IMR-90 (cell line): Measurements from ENCODE around the gene SPAG5. TPM values are rescaled to one million over a fixed set of nuclear protein-coding genes. Genes with fewer than 3 reads are reported as not detected.

Source experiments
- ATAC-seq: fragments of 200-7000 bp; cut with Tn5 transposase; 2 replicates; pipeline ENCODE4 v1.9.1; 2020; ENCODE audit warnings: low read depth, mild to moderate bottlenecking, moderate library complexity
- BruUV-seq: library from RNA; stranded (reverse); fragments of 400-500 nt; replicated peaks from 2 replicates; lab custom pipeline; 2021; lab: Mats Ljungman, UMichigan
- CTCF ChIA-PET: fragments of 300-600 bp; formaldehyde crosslinking; extraction: SDS; loops from one replicate; lab custom pipeline; 2021; ENCODE audit warnings: antibody characterized with exemption; lab: Yijun Ruan, JAX
- POLR2A ChIA-PET: fragments of 300-600 bp; sonication (Branson Sonifier 250); formaldehyde crosslinking; loops from one replicate; lab custom pipeline; 2022; ENCODE audit warnings: antibody characterized with exemption; ENCODE audit not compliant: unreplicated experiment; lab: Charles Lee
- DNase-seq: peaks from one replicate; pipeline ENCODE4 v3.0.0; 2013
- H2AFZ ChIP-seq: replicated peaks from 2 replicates; pipeline ENCODE3; 2013; ENCODE audit warnings: low read length, mild to moderate bottlenecking; ENCODE audit not compliant: poor library complexity
- H2AK5ac ChIP-seq: 2 replicates; pipeline ENCODE4 v1.6.1; 2013; ENCODE audit warnings: low read depth, low read length, inconsistent platforms
- H2AK9ac ChIP-seq: replicated peaks from 2 replicates; pipeline ENCODE3; 2013; ENCODE audit warnings: mild to moderate bottlenecking, low read depth, low read length, moderate library complexity; ENCODE audit not compliant: poor library complexity
- H2BK120ac ChIP-seq: 2 replicates; pipeline ENCODE4 v1.6.1; 2013; ENCODE audit warnings: low read depth, low read length, inconsistent platforms
- H2BK15ac ChIP-seq: 3 replicates; pipeline ENCODE4 v1.6.1; 2013; ENCODE audit warnings: low read depth, low read length, inconsistent platforms
- H2BK20ac ChIP-seq: 2 replicates; pipeline ENCODE4 v1.6.1; 2013; ENCODE audit warnings: low read depth, mild to moderate bottlenecking, inconsistent platforms, low read length, moderate library complexity
- H2BK5ac ChIP-seq: 2 replicates; pipeline ENCODE4 v1.6.1; 2013; ENCODE audit warnings: mild to moderate bottlenecking, low read depth, low read length, inconsistent platforms; ENCODE audit not compliant: poor library complexity, severe bottlenecking
- H3K14ac ChIP-seq: replicated peaks from 2 replicates; pipeline ENCODE4 v1.6.1; 2013; ENCODE audit warnings: low read depth, low read length, inconsistent platforms
- H3K18ac ChIP-seq: 2 replicates; pipeline ENCODE4 v1.6.1; 2013; ENCODE audit warnings: low read depth, low read length, control low read depth
- H3K23ac ChIP-seq: 2 replicates; pipeline ENCODE4 v1.6.1; 2013; ENCODE audit warnings: low read depth, low read length, inconsistent platforms
- H3K27ac ChIP-seq: 2 replicates; pipeline ENCODE4 v1.5.1; 2013; ENCODE audit warnings: mild to moderate bottlenecking, control low read depth, low read length; ENCODE audit not compliant: insufficient read depth
- H3K27me3 ChIP-seq: 2 replicates; pipeline ENCODE4 v1.6.1; 2013; ENCODE audit warnings: low read length; ENCODE audit not compliant: control insufficient read depth, insufficient read depth
- H3K36me3 ChIP-seq: 2 replicates; pipeline ENCODE4 v1.6.1; 2013; ENCODE audit warnings: low read length, mixed read lengths; ENCODE audit not compliant: control insufficient read depth, insufficient read depth
- H3K4ac ChIP-seq: 2 replicates; pipeline ENCODE4 v1.6.1; 2013; ENCODE audit warnings: low read depth, low read length, inconsistent platforms
- H3K4me1 ChIP-seq: 2 replicates; pipeline ENCODE4 v1.6.1; 2013; ENCODE audit warnings: low read length, mixed read lengths; ENCODE audit not compliant: control insufficient read depth, insufficient read depth
- H3K4me2 ChIP-seq: 2 replicates; pipeline ENCODE4 v1.6.1; 2013; ENCODE audit warnings: low read depth, mild to moderate bottlenecking, control low read depth, low read length, moderate library complexity
- H3K4me3 ChIP-seq: 2 replicates; pipeline ENCODE4 v1.5.1; 2013; ENCODE audit warnings: low read depth, mild to moderate bottlenecking, control low read depth, low read length, moderate library complexity; ENCODE audit not compliant: insufficient read depth
- H3K56ac ChIP-seq: 2 replicates; pipeline ENCODE4 v1.6.1; 2013; ENCODE audit warnings: low read length, inconsistent platforms; ENCODE audit not compliant: insufficient read depth; ENCODE audit errors: extremely low read depth
- H3K79me1 ChIP-seq, 2 experiments: 2 replicates each; pipeline ENCODE4 v1.6.1; 2013; ENCODE audit warnings: low read length in 2 of 2, inconsistent platforms in 1 of 2, low read depth in 1 of 2
- H3K9ac ChIP-seq: 2 replicates; pipeline ENCODE4 v1.6.1; 2013; ENCODE audit warnings: low read depth, low read length, control low read depth
- H3K9me1 ChIP-seq: 2 replicates; pipeline ENCODE4 v1.6.1; 2013; ENCODE audit warnings: low read length, inconsistent platforms; ENCODE audit not compliant: insufficient read depth
- H3K9me3 ChIP-seq: 2 replicates; pipeline ENCODE4 v1.6.1; 2013; ENCODE audit warnings: low read length; ENCODE audit not compliant: control insufficient read depth, insufficient read depth
- H4K20me1 ChIP-seq: 2 replicates; pipeline ENCODE4 v1.6.1; 2013; ENCODE audit warnings: low read length, inconsistent platforms; ENCODE audit not compliant: insufficient read depth
- H4K5ac ChIP-seq: 2 replicates; pipeline ENCODE4 v1.6.1; 2013; ENCODE audit warnings: mild to moderate bottlenecking, low read depth, low read length, control low read depth
- H4K8ac ChIP-seq, 2 experiments: 2 replicates each; pipeline ENCODE4 v1.6.1; 2013; ENCODE audit warnings: low read depth in 2 of 2, low read length in 2 of 2, control low read depth in 1 of 2, inconsistent platforms in 1 of 2
- H4K91ac ChIP-seq: 2 replicates; pipeline ENCODE4 v1.6.1; 2013; ENCODE audit warnings: low read depth, low read length, inconsistent platforms; ENCODE audit not compliant: insufficient read depth
- MAFK ChIP-seq: IDR thresholded peaks from 2 replicates; pipeline ENCODE4 v1.6.1; 2012; ENCODE audit warnings: low read depth, low read length, improper control_type of control experiment
- POLR2A ChIP-seq: IDR thresholded peaks from 2 replicates; pipeline ENCODE4 v1.6.1; 2012; ENCODE audit warnings: mild to moderate bottlenecking, low read depth, low read length
- SMC3 ChIP-seq: fragments of 150-350 bp; IDR thresholded peaks from 2 replicates; pipeline ENCODE4 v1.6.1; 2016; ENCODE audit warnings: low read depth, mild to moderate bottlenecking, antibody characterized with exemption, low read length, moderate library complexity
- WGBS, 2 experiments: methylation state at CpG; one replicate each; pipeline versions ENCODE4 v1.1.5 to v1.1.7; 2013; ENCODE audit warnings: missing lambda C conversion rate in 2 of 2; ENCODE audit not compliant: insufficient read length in 1 of 2; ENCODE audit errors: extremely low coverage in 2 of 2; 5-methylcytosine and 5-hydroxymethylcytosine counted together
- dilution Hi-C: fragments of 300-500 bp; cut with HindIII; formaldehyde crosslinking; loops from one replicate; pipeline ENCODE4 v1.14.3; 2018; ENCODE audit warnings: low sequenced_read_pairs; ENCODE audit not compliant: unreplicated experiment
- in situ Hi-C: fragments of 300-500 bp; cut with MboI; formaldehyde crosslinking; loops from 3 replicates; pipeline ENCODE4 v1.14.3; 2019; ENCODE audit warnings: low sequenced_read_pairs, inconsistent platforms, mixed read lengths
- intact Hi-C: fragments of 100-400 bp; cut with micrococcal nuclease; formaldehyde crosslinking; loops from 2 replicates; pipeline ENCODE4 v1.10.0; 2022
- polyA plus RNA-seq, 3 experiments: library from polyadenylated mRNA; depleted of rRNA; stranded (reverse); fragments of >200 nt; gene quantifications; 2 replicates each; pipeline ENCODE4 v1.2.3, GENCODE V29; 2012; ENCODE audit warnings: low replicate concordance in 1 of 3
- total RNA-seq: library from RNA; depleted of rRNA; stranded (reverse); fragments of >200 nt; gene quantifications from 2 replicates; pipeline ENCODE4 v1.2.3, GENCODE V29; 2012; rRNA removed
- TF ChIP-seq, protein P1 (sequence below): fragments of 150-350 bp; IDR thresholded peaks from 2 replicates; pipeline ENCODE4 v1.6.1; 2017; ENCODE audit warnings: mild to moderate bottlenecking, antibody characterized with exemption, low read length, low read depth

Gene SPAG5
- total and polyA plus RNA-seq, 2 of the 4 experiments (the other 2 are of a cell fraction): 40.3 to 60.8 TPM

DNA sequence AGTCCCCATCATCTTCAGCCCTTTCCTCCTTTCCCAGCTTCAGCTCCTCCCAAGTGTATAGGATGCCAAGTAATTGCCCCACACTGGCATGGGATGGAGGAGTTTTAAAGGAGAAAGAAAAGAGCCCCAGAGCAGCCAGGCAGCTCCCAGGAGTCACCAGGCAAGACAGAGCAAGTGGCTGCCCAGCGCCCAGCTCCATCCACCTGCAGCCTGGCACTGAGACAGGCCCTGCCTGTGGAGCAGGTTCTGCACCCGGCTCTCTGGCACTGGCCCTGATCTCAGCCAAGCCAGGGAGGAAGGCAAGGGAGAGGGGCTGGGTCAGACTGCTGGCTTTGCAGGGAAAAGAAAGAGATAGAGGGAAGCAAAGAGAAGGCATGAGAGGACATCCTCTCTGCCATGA lies 71.0 kb downstream of the SPAG5 start:
- peaks cover 6% of the 10 kb centered on the region for H3K9me1 ChIP-seq
- H3K9me3 ChIP-seq: no peaks in the 10 kb centered on the region
- H2AFZ ChIP-seq: no peak overlapping the region
- no peak overlapping the region for H2BK15ac ChIP-seq
- H3K4me1 ChIP-seq: peaks cover 22% of the 10 kb centered on the region
- no peak overlapping the region for H3K4ac ChIP-seq
- BruUV-seq: no TSS peak
- no peak for DNase-seq
- in situ Hi-C loops: no loop called here
- no peak overlapping the region for H3K9ac ChIP-seq
- H2BK120ac ChIP-seq: no peak overlapping the region
- no peak overlapping the region for H2BK20ac ChIP-seq
- no peaks in the 10 kb centered on the region for H3K79me1 ChIP-seq
- WGBS, 2 experiments: no CpG with 5 or more reads among the region's 2 CpGs
- TF ChIP-seq, protein P1, sequence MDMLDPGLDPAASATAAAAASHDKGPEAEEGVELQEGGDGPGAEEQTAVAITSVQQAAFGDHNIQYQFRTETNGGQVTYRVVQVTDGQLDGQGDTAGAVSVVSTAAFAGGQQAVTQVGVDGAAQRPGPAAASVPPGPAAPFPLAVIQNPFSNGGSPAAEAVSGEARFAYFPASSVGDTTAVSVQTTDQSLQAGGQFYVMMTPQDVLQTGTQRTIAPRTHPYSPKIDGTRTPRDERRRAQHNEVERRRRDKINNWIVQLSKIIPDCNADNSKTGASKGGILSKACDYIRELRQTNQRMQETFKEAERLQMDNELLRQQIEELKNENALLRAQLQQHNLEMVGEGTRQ: no peak
- TF ChIP-seq MAFK: no peak
- no peak for TF ChIP-seq SMC3
- TF ChIP-seq POLR2A: no peak
- no peak overlapping the region for H2AK9ac ChIP-seq
- H2BK5ac ChIP-seq: no peak overlapping the region
- H3K4me2 ChIP-seq: no peak overlapping the region
- H3K23ac ChIP-seq: no peak overlapping the region
- ChIA-PET POLR2A (no interaction called here), CTCF (no interaction called here)
- no peak overlapping the region for H3K27ac ChIP-seq
- ATAC-seq: no peak
- no peak overlapping the region for H4K8ac ChIP-seq
- no peak overlapping the region for H2AK5ac ChIP-seq
- dilution Hi-C loops: no loop called here
- intact Hi-C loops: no loop called here
- H4K20me1 ChIP-seq: no peaks in the 10 kb centered on the region
- no peak overlapping the region for H3K56ac ChIP-seq
- H3K18ac ChIP-seq: no peak overlapping the region
- H3K27me3 ChIP-seq: peaks cover 13% of the 10 kb centered on the region
- no peak overlapping the region for H3K4me3 ChIP-seq
- H3K14ac ChIP-seq: no peak overlapping the region
- no peak overlapping the region for H4K91ac ChIP-seq
- H3K36me3 ChIP-seq: no peaks in the 10 kb centered on the region
- H4K5ac ChIP-seq: no peak overlapping the region

Other genes starting within 250 kb of the SPAG5 start
- gene POLDIP2, start 241.5 kb downstream of the SPAG5 start, total RNA-seq: 58.3 and 66.7 TPM in 2 replicates
- 72.0 and 77.8 TPM in 2 replicates for gene POLDIP2, start 241.5 kb downstream of the SPAG5 start, polyA plus RNA-seq (2012; rRNA removed)
- gene SEBOX, start 233.8 kb downstream of the SPAG5 start, total RNA-seq: not detected in 2 replicates
- gene SEBOX, start 233.8 kb downstream of the SPAG5 start, polyA plus RNA-seq (2012; rRNA removed): not detected in 2 replicates
- under 0.01 and 0.18 TPM in 2 replicates for gene VTN, start 228.7 kb downstream of the SPAG5 start, total RNA-seq
- gene VTN, start 228.7 kb downstream of the SPAG5 start, polyA plus RNA-seq (2012; rRNA removed): 0.89 and 1.0 TPM in 2 replicates
- gene SARM1, start 227.3 kb downstream of the SPAG5 start, total RNA-seq: 2.5 and 3.4 TPM in 2 replicates
- gene SARM1, start 227.3 kb downstream of the SPAG5 start, polyA plus RNA-seq (2012; rRNA removed): 10.3 and 11.4 TPM in 2 replicates
- 2.7 and 2.8 TPM in 2 replicates for gene SLC46A1, start 192.8 kb downstream of the SPAG5 start, total RNA-seq
- 3.9 and 4.0 TPM in 2 replicates for gene SLC46A1, start 192.8 kb downstream of the SPAG5 start, polyA plus RNA-seq (2012; rRNA removed)
- not detected in 2 replicates for gene SLC13A2, start 125.4 kb downstream of the SPAG5 start, total RNA-seq
- gene SLC13A2, start 125.4 kb downstream of the SPAG5 start, polyA plus RNA-seq (2012; rRNA removed): not detected in 2 replicates
- gene FOXN1, start 92.7 kb downstream of the SPAG5 start, total RNA-seq: not detected in 2 replicates
- not detected in 2 replicates for gene FOXN1, start 92.7 kb downstream of the SPAG5 start, polyA plus RNA-seq (2012; rRNA removed)
- 21.7 and 22.4 TPM in 2 replicates for gene UNC119, start 46.4 kb downstream of the SPAG5 start, total RNA-seq
- gene UNC119, start 46.4 kb downstream of the SPAG5 start, polyA plus RNA-seq (2012; rRNA removed): 57.4 and 63.2 TPM in 2 replicates
- 27.5 and 28.7 TPM in 2 replicates for gene PIGS, start 27.5 kb downstream of the SPAG5 start, total RNA-seq
- 77.9 and 78.9 TPM in 2 replicates for gene PIGS, start 27.5 kb downstream of the SPAG5 start, polyA plus RNA-seq (2012; rRNA removed)
- gene ALDOC, start 22.1 kb downstream of the SPAG5 start, total RNA-seq: 46.1 and 47.0 TPM in 2 replicates
- 62.6 and 69.7 TPM in 2 replicates for gene ALDOC, start 22.1 kb downstream of the SPAG5 start, polyA plus RNA-seq (2012; rRNA removed)
- 2.2 and 2.8 TPM in 2 replicates for gene RSKR, start 15.2 kb upstream of the SPAG5 start, total RNA-seq
- gene RSKR, start 15.2 kb upstream of the SPAG5 start, polyA plus RNA-seq (2012; rRNA removed): 5.9 and 6.8 TPM in 2 replicates
- gene BLTP2, start 46.1 kb upstream of the SPAG5 start, total RNA-seq: 146 and 174 TPM in 2 replicates
- 42.3 and 49.0 TPM in 2 replicates for gene BLTP2, start 46.1 kb upstream of the SPAG5 start, polyA plus RNA-seq (2012; rRNA removed)
- gene SDF2, start 62.9 kb upstream of the SPAG5 start, total RNA-seq: 79.2 and 81.7 TPM in 2 replicates
- 76.0 and 80.8 TPM in 2 replicates for gene SDF2, start 62.9 kb upstream of the SPAG5 start, polyA plus RNA-seq (2012; rRNA removed)
- gene SUPT6H, start 63.2 kb upstream of the SPAG5 start, total RNA-seq: 44.8 and 45.0 TPM in 2 replicates
- 40.0 and 41.4 TPM in 2 replicates for gene SUPT6H, start 63.2 kb upstream of the SPAG5 start, polyA plus RNA-seq (2012; rRNA removed)
- 0.28 and 0.36 TPM in 2 replicates for gene PROCA1, start 112.9 kb upstream of the SPAG5 start, total RNA-seq
- gene PROCA1, start 112.9 kb upstream of the SPAG5 start, polyA plus RNA-seq (2012; rRNA removed): 1.7 and 3.0 TPM in 2 replicates
- 304 and 351 TPM in 2 replicates for gene RAB34, start 118.8 kb upstream of the SPAG5 start, total RNA-seq
- 374 and 387 TPM in 2 replicates for gene RAB34, start 118.8 kb upstream of the SPAG5 start, polyA plus RNA-seq (2012; rRNA removed)
- 572 and 596 TPM in 2 replicates for gene RPL23A, start 121.0 kb upstream of the SPAG5 start, total RNA-seq
- gene RPL23A, start 121.0 kb upstream of the SPAG5 start, polyA plus RNA-seq (2012; rRNA removed): 958 and 1,004 TPM in 2 replicates
- 3.6 and 3.9 TPM in 2 replicates for gene TLCD1, start 127.2 kb upstream of the SPAG5 start, total RNA-seq
- gene TLCD1, start 127.2 kb upstream of the SPAG5 start, polyA plus RNA-seq (2012; rRNA removed): 8.7 and 9.3 TPM in 2 replicates
- gene NEK8, start 129.8 kb upstream of the SPAG5 start, total RNA-seq: 3.1 and 5.2 TPM in 2 replicates
- gene NEK8, start 129.8 kb upstream of the SPAG5 start, polyA plus RNA-seq (2012; rRNA removed): 4.1 and 4.6 TPM in 2 replicates
- 27.5 and 36.9 TPM in 2 replicates for gene TRAF4, start 145.0 kb upstream of the SPAG5 start, total RNA-seq
- 63.2 and 75.6 TPM in 2 replicates for gene TRAF4, start 145.0 kb upstream of the SPAG5 start, polyA plus RNA-seq (2012; rRNA removed)
- gene FAM222B, start 243.8 kb upstream of the SPAG5 start, total RNA-seq: 2.2 and 2.5 TPM in 2 replicates
- gene FAM222B, start 243.8 kb upstream of the SPAG5 start, polyA plus RNA-seq (2012; rRNA removed): 10.8 and 11.4 TPM in 2 replicates